GM18517 (cell line): ENCODE data around the gene DSC1.

Experiments used
- ATAC-seq: cut with Tn5 transposase; IDR thresholded peaks from one replicate; pipeline ENCODE4 v1.9.1; 2021; ENCODE audit warnings: mild to moderate bottlenecking, moderate library complexity; ENCODE audit not compliant: unreplicated experiment

Gene DSC1

DNA sequence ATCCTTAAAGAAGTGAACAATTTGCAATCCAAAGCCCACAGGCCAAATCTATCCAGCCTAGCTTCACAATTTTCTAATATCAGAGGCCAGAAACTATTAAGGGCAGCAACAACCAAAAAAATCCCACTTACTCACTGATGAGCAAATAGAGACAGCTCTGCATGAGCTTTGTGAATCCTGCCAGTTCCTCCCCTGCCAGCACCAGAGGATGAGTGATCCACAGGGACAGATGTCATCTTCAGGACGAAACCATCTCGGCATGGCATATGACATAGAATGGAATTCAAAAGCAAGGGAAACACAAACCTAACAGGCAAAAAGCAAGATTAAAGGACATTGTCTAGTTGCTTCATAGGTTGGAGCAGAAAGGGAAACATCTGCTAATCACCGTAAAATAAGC lies 58.2 kb downstream of the DSC1 start:
- ATAC-seq = no peak

DNA sequence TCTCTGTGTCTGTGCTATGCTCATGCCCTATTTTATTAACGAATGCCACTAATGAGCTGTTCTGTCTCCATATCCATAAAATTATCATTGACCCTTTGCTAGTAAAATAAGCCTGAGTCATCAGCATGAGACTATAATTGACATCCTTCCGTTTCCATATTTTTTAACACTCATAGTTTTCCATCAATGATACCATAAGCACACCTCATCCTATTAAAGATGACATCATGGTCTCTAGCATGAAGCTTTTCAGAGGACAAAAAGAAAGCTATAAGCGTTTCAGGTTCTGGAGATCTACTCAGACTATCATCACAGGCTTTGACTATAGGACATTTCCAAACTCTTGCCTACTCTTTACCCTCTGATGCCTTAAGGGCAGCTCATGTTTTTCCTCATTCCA lies 59.2 kb downstream of the DSC1 start:
- no peak for ATAC-seq

GRCh38 chr18:31102941-31103340 lies 59.7 kb downstream of the DSC1 start:
- ATAC-seq = no peak

GRCh38 chr18:31102025-31102684 lies 60.5 kb downstream of the DSC1 start, which contains the start of gene DSC2:
Gene DSC2, minus strand, starts transcription at chr18:31102421. Its CDS starts 450 bp downstream, at chr18:31101971.
- ATAC-seq = no peak

- ATAC-seq = no peak
These were observed 61.3 kb downstream of the DSC1 start for GRCh38 chr18:31101183-31102024.

DNA sequence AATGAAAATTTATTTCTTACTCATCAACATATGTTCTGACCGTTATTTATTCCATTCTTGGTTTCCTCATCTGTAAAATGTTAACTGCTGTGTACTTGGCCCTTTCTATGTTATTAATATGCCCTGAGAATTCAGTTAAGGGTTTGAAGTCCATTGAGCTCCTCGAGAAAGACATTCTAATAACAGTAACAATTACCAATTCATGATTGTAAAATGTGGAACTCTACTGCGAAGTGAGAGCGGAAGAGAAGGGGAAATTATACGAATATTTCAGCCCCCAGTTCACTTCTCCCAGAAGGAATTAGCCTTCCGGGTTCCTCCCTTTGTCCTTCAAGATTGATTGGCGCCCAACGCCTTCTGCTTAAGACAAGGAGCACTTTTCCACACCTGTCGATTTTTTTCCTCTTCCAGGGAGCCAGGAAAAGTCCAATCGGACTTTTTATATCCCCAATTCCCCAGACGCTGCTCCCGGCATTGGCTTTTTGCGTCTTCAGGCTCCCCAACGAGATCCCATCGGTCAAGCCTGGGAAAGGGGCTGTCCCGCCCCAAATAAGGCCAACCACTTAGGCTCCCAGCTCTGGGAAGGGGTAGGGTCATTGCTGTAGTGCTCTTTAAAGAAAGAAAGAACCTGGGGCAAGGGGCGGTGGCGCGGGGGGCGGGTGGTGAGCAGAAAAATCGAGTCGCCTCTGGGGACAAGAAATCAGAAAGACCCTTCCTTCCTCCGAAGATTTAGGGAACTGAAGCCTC lies 62.0 kb downstream of the DSC1 start:
- no peak for ATAC-seq

DNA sequence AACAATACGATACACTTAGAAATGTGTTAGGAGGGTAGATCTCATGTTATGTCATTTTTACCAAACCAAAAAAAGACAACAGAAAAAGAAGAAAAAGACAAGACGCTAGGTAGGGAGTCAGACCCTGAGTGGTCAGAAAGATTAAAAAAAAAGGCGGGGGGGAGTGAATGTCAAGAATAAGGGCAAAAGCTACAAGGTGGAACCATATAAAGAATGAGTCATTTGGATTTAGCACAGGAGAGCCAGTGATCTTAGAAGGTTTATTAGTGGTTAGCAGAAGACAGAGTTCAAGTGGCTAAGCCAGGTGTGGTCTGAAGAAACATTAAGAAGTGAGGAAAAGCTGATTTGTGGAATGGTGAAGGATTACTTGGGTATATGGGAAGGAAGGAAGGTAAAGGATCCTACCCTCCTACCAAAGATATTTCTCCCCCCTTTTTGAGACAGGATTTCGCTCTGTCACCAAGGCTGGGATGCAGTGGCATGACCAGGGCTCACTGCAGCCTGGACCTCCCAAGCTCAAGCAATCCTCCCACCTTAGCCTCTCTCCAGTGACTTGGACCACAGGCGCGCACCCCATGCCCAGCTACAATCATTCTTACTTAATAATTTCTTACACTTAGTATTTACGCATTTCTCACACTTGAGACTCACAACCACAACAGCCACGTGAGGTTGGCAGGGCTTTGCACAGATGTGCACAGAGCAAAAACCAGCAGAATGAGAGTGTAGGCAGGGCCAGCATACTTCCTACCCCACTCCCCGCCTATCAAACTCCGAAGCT lies 63.0 kb downstream of the DSC1 start:
- no peak for ATAC-seq

DNA sequence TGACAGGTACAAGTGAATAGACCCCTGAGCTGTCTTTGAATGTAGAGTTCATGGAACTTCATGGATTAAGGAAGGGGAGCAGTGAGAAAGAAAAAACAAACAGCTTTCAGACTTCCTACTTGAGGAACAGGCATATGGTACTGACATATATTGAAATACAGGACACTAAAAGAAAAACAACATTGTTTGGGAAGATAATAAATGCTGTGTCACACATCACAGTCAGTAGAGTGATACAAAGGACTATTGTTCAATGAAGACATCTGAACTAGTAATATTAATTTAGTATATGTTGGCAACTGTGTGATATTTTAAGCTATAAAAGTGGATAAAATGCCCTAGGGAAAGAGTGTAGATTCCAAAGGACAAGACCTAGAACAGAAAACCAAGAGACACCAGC lies 63.8 kb downstream of the DSC1 start:
- no peak for ATAC-seq

- no peak for ATAC-seq
These were observed 65.0 kb downstream of the DSC1 start for GRCh38 chr18:31097666-31098065.

- no peak for ATAC-seq
These were observed 68.8 kb downstream of the DSC1 start for GRCh38 chr18:31093880-31094279.

DNA sequence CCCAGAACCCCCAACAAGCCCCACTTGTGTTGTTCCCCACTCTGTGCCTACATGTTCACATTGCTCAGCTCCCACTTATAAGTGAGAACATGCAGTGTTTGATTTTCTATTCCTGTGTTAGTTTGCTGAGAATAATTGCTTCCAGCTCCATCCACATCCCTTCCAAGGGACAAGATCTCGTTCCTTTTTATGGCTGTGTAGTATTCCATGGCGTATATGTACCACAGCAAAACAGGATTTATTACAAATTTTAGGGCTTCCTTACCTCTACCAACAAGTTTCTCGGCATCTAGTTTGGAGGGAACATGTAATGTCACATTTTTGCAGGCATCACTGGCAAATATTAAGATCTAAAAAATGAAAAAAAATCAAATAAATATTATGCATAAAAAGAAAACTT lies 69.4 kb downstream of the DSC1 start:
- ATAC-seq = no peak

GRCh38 chr18:31091350-31091749 lies 71.3 kb downstream of the DSC1 start:
- no peak for ATAC-seq

DNA sequence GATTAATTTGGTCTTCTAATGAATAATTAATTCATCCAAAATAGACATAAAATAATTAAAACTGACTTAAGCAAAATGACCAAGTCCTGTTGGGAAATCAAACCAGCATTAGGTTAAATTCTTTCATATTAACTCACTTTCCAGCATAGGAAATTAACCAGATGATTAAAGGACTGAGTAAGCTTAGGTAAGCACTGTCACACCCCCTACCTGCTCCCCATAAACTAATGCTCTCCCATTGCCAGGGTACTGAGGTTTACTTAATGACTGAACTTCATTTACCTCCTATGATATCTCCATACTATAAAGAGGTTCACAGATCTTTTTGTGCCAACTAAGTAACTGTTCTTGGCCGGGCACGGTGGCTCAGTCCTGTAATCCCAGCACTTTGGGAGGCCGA lies 74.1 kb downstream of the DSC1 start:
- no peak for ATAC-seq

- no peak for ATAC-seq
These were observed 82.7 kb downstream of the DSC1 start for GRCh38 chr18:31079973-31080372.
